Measurements from ENCODE around the gene MROH9. TPM values are rescaled to one million over a fixed set of nuclear protein-coding genes. Genes with fewer than 3 reads are reported as not detected.
"Not testable (repeated sequence)": the region's sequence is repeated elsewhere in the genome, so short reads cannot be mapped to it uniquely, and the experiment has no call there.

MROH9 gene
- total RNA-seq, 1 donor from 2014 or later: not detected

GRCh38 chr1:170893655-170894297, 41.6 kb upstream of the MROH9 start:
- Mint-ChIP-seq H3K4me1 (ENCODE audit: low read depth, unreplicated experiment) (no peaks in the 10 kb centered on the region), H3K9me3 (ENCODE audit: unreplicated experiment) (no peaks in the 10 kb centered on the region), H3K4me3 (ENCODE audit: unreplicated experiment) (no peak overlapping the region), H3K36me3 (ENCODE audit: unreplicated experiment) (no peaks in the 10 kb centered on the region), H3K27ac (ENCODE audit: unreplicated experiment) (no peak overlapping the region), H3K27me3 (ENCODE audit: unreplicated experiment) (no peaks in the 10 kb centered on the region)
- TF ChIP-seq CTCF (IDR thresholded peaks at IDR 0.05; ENCODE audit: partially characterized antibody, unreplicated experiment): no peak
- DNase-seq: no peak

GRCh38 chr1:170903961-170904360, 31.4 kb upstream of the MROH9 start:
- no peaks in the 10 kb centered on the region for H3K4me1 Mint-ChIP-seq (ENCODE audit: low read depth, unreplicated experiment)
- H3K9me3 Mint-ChIP-seq (ENCODE audit: unreplicated experiment): no peaks in the 10 kb centered on the region
- H3K4me3 Mint-ChIP-seq (ENCODE audit: unreplicated experiment): no peak overlapping the region
- no peak for DNase-seq
- TF ChIP-seq CTCF (IDR thresholded peaks at IDR 0.05; ENCODE audit: partially characterized antibody, unreplicated experiment): no peak
- no peak overlapping the region for H3K27ac Mint-ChIP-seq (ENCODE audit: unreplicated experiment)
- no peaks in the 10 kb centered on the region for H3K27me3 Mint-ChIP-seq (ENCODE audit: unreplicated experiment)
- H3K36me3 Mint-ChIP-seq (ENCODE audit: unreplicated experiment): no peaks in the 10 kb centered on the region

GRCh38 chr1:170908942-170909341, 26.4 kb upstream of the MROH9 start:
- Mint-ChIP-seq H3K4me3 (ENCODE audit: unreplicated experiment) (no peak overlapping the region), H3K27ac (ENCODE audit: unreplicated experiment) (no peak overlapping the region), H3K4me1 (ENCODE audit: low read depth, unreplicated experiment) (no peaks in the 10 kb centered on the region), H3K9me3 (ENCODE audit: unreplicated experiment) (no peaks in the 10 kb centered on the region), H3K27me3 (ENCODE audit: unreplicated experiment) (no peaks in the 10 kb centered on the region), H3K36me3 (ENCODE audit: unreplicated experiment) (no peaks in the 10 kb centered on the region)
- no peak for DNase-seq
- TF ChIP-seq CTCF (IDR thresholded peaks at IDR 0.05; ENCODE audit: partially characterized antibody, unreplicated experiment): no peak

- H3K27ac Mint-ChIP-seq (ENCODE audit: unreplicated experiment): no peak overlapping the region
- H3K9me3 Mint-ChIP-seq (ENCODE audit: unreplicated experiment): no peaks in the 10 kb centered on the region
- H3K27me3 Mint-ChIP-seq (ENCODE audit: unreplicated experiment): no peaks in the 10 kb centered on the region
- TF ChIP-seq CTCF (IDR thresholded peaks at IDR 0.05; ENCODE audit: partially characterized antibody, unreplicated experiment): no peak
- no peak overlapping the region for H3K4me3 Mint-ChIP-seq (ENCODE audit: unreplicated experiment)
- no peaks in the 10 kb centered on the region for H3K36me3 Mint-ChIP-seq (ENCODE audit: unreplicated experiment)
- H3K4me1 Mint-ChIP-seq (ENCODE audit: low read depth, unreplicated experiment): no peaks in the 10 kb centered on the region
- DNase-seq: no peak
Measured at GRCh38 chr1:170910273-170910672, 25.1 kb upstream of the MROH9 start.

GRCh38 chr1:170917373-170917772, 18.0 kb upstream of the MROH9 start:
- Mint-ChIP-seq H3K4me3 (ENCODE audit: unreplicated experiment) (no peak overlapping the region), H3K36me3 (ENCODE audit: unreplicated experiment) (peaks cover 20% of the 10 kb centered on the region), H3K4me1 (ENCODE audit: low read depth, unreplicated experiment) (no peaks in the 10 kb centered on the region), H3K9me3 (ENCODE audit: unreplicated experiment) (peaks cover 6% of the 10 kb centered on the region), H3K27ac (ENCODE audit: unreplicated experiment) (no peak overlapping the region), H3K27me3 (ENCODE audit: unreplicated experiment) (no peaks in the 10 kb centered on the region)
- no peak for DNase-seq
- no peak for TF ChIP-seq CTCF (IDR thresholded peaks at IDR 0.05; ENCODE audit: partially characterized antibody, unreplicated experiment)

- H3K4me3 Mint-ChIP-seq (ENCODE audit: unreplicated experiment); DNase-seq; H3K9me3 Mint-ChIP-seq (ENCODE audit: unreplicated experiment); H3K4me1 Mint-ChIP-seq (ENCODE audit: low read depth, unreplicated experiment); H3K27me3 Mint-ChIP-seq (ENCODE audit: unreplicated experiment); H3K27ac Mint-ChIP-seq (ENCODE audit: unreplicated experiment): not testable (repeated sequence)
- H3K36me3 Mint-ChIP-seq (ENCODE audit: unreplicated experiment): peaks cover 15% of the 10 kb centered on the region
Measured at GRCh38 chr1:170924656-170925055, 10.7 kb upstream of the MROH9 start.
